ENCODE measurements around the gene CAMKK2.

The CAMKK2 gene

GRCh38 chr12:121278169-121279070 lies 18.1 kb downstream of the CAMKK2 start:
- Histone ChIP-seq H3K27me3 (ENCODE audit: control insufficient read depth, insufficient read depth, low read length) (no peaks in the 10 kb centered on the region), H3K36me3 (ENCODE audit: control insufficient read depth, insufficient read depth, low read length) (peaks cover 19% of the 10 kb centered on the region; the same call in 1 of the 2 replicates), H3K27ac (ENCODE audit: low read depth, low read length) (no peak overlapping the region)

GRCh38 chr12:121277374-121277759 lies 19.1 kb downstream of the CAMKK2 start:
- Histone ChIP-seq H3K4me3 (ENCODE audit: low read depth, low read length) (no peak overlapping the region), H3K9me3 (ENCODE audit: control insufficient read depth, insufficient read depth, low read length) (no peaks in the 10 kb centered on the region), H3K4me1 (ENCODE audit: control insufficient read depth, insufficient read depth, low read length) (peaks cover 11% of the 10 kb centered on the region), H3K36me3 (ENCODE audit: control insufficient read depth, insufficient read depth, low read length) (peaks cover 21% of the 10 kb centered on the region; the same call in 1 of the 2 replicates), H3K27ac (ENCODE audit: low read depth, low read length) (no peak overlapping the region), H3K9ac (ENCODE audit: low read depth, low read length) (no peak overlapping the region), H3K27me3 (ENCODE audit: control insufficient read depth, insufficient read depth, low read length) (no peaks in the 10 kb centered on the region)

More at GRCh38 chr12:121278169-121279070, 18.1 kb downstream of the CAMKK2 start:
- Histone ChIP-seq H3K4me3 (ENCODE audit: low read depth, low read length) (no peak overlapping the region), H3K9me3 (ENCODE audit: control insufficient read depth, insufficient read depth, low read length) (no peaks in the 10 kb centered on the region), H3K4me1 (ENCODE audit: control insufficient read depth, insufficient read depth, low read length) (peaks cover 11% of the 10 kb centered on the region), H3K9ac (ENCODE audit: low read depth, low read length) (no peak overlapping the region)

GRCh38 chr12:121274036-121274763 lies 22.3 kb downstream of the CAMKK2 start:
- no peak overlapping the region for H3K27ac ChIP-seq (ENCODE audit: low read depth, low read length)
- no peaks in the 10 kb centered on the region for H3K4me1 ChIP-seq (ENCODE audit: control insufficient read depth, insufficient read depth, low read length)
- H3K9me3 ChIP-seq (ENCODE audit: control insufficient read depth, insufficient read depth, low read length): no peaks in the 10 kb centered on the region
- no peak overlapping the region for H3K4me3 ChIP-seq (ENCODE audit: low read depth, low read length)
- peaks cover 33% of the 10 kb centered on the region for H3K36me3 ChIP-seq (ENCODE audit: control insufficient read depth, insufficient read depth, low read length)
- no peak overlapping the region for H3K9ac ChIP-seq (ENCODE audit: low read depth, low read length)
- no peaks in the 10 kb centered on the region for H3K27me3 ChIP-seq (ENCODE audit: control insufficient read depth, insufficient read depth, low read length)

- Histone ChIP-seq H3K9ac (ENCODE audit: low read depth, low read length) (no peak overlapping the region), H3K27ac (ENCODE audit: low read depth, low read length) (no peak overlapping the region), H3K36me3 (ENCODE audit: control insufficient read depth, insufficient read depth, low read length) (peaks cover 36% of the 10 kb centered on the region), H3K9me3 (ENCODE audit: control insufficient read depth, insufficient read depth, low read length) (no peaks in the 10 kb centered on the region), H3K4me1 (ENCODE audit: control insufficient read depth, insufficient read depth, low read length) (no peaks in the 10 kb centered on the region), H3K27me3 (ENCODE audit: control insufficient read depth, insufficient read depth, low read length) (no peaks in the 10 kb centered on the region), H3K4me3 (ENCODE audit: low read depth, low read length) (no peak overlapping the region)
Observed at GRCh38 chr12:121273364-121273896, 23.1 kb downstream of the CAMKK2 start.

GRCh38 chr12:121267822-121268221 lies 28.7 kb downstream of the CAMKK2 start:
- H3K4me1 ChIP-seq (ENCODE audit: control insufficient read depth, insufficient read depth, low read length): no peaks in the 10 kb centered on the region
- H3K36me3 ChIP-seq (ENCODE audit: control insufficient read depth, insufficient read depth, low read length): peaks cover 40% of the 10 kb centered on the region
- no peaks in the 10 kb centered on the region for H3K9me3 ChIP-seq (ENCODE audit: control insufficient read depth, insufficient read depth, low read length)
- H3K4me3 ChIP-seq (ENCODE audit: low read depth, low read length): no peak overlapping the region
- no peak overlapping the region for H3K27ac ChIP-seq (ENCODE audit: low read depth, low read length)
- no peak overlapping the region for H3K9ac ChIP-seq (ENCODE audit: low read depth, low read length)
- no peaks in the 10 kb centered on the region for H3K27me3 ChIP-seq (ENCODE audit: control insufficient read depth, insufficient read depth, low read length)

- Histone ChIP-seq H3K27me3 (ENCODE audit: control insufficient read depth, insufficient read depth, low read length) (no peaks in the 10 kb centered on the region), H3K36me3 (ENCODE audit: control insufficient read depth, insufficient read depth, low read length) (peaks cover 41% of the 10 kb centered on the region), H3K4me1 (ENCODE audit: control insufficient read depth, insufficient read depth, low read length) (no peaks in the 10 kb centered on the region), H3K9ac (ENCODE audit: low read depth, low read length) (no peak overlapping the region), H3K27ac (ENCODE audit: low read depth, low read length) (no peak overlapping the region), H3K9me3 (ENCODE audit: control insufficient read depth, insufficient read depth, low read length) (no peaks in the 10 kb centered on the region), H3K4me3 (ENCODE audit: low read depth, low read length) (no peak overlapping the region)
Observed at GRCh38 chr12:121264951-121265515, 31.5 kb downstream of the CAMKK2 start.

- Histone ChIP-seq H3K27me3 (ENCODE audit: control insufficient read depth, insufficient read depth, low read length) (no peaks in the 10 kb centered on the region), H3K9ac (ENCODE audit: low read depth, low read length) (no peak overlapping the region), H3K36me3 (ENCODE audit: control insufficient read depth, insufficient read depth, low read length) (peaks cover 46% of the 10 kb centered on the region), H3K9me3 (ENCODE audit: control insufficient read depth, insufficient read depth, low read length) (no peaks in the 10 kb centered on the region), H3K27ac (ENCODE audit: low read depth, low read length) (no peak overlapping the region), H3K4me3 (ENCODE audit: low read depth, low read length) (no peak overlapping the region), H3K4me1 (ENCODE audit: control insufficient read depth, insufficient read depth, low read length) (no peaks in the 10 kb centered on the region)
Observed at GRCh38 chr12:121264135-121264534, 32.4 kb downstream of the CAMKK2 start.

GRCh38 chr12:121263206-121263935 lies 33.1 kb downstream of the CAMKK2 start:
- Histone ChIP-seq H3K4me1 (ENCODE audit: control insufficient read depth, insufficient read depth, low read length) (no peaks in the 10 kb centered on the region), H3K4me3 (ENCODE audit: low read depth, low read length) (no peak overlapping the region), H3K9ac (ENCODE audit: low read depth, low read length) (no peak overlapping the region), H3K36me3 (ENCODE audit: control insufficient read depth, insufficient read depth, low read length) (peaks cover 44% of the 10 kb centered on the region), H3K27ac (ENCODE audit: low read depth, low read length) (no peak overlapping the region), H3K9me3 (ENCODE audit: control insufficient read depth, insufficient read depth, low read length) (no peaks in the 10 kb centered on the region), H3K27me3 (ENCODE audit: control insufficient read depth, insufficient read depth, low read length) (no peaks in the 10 kb centered on the region)

GRCh38 chr12:121261398-121261797 lies 35.1 kb downstream of the CAMKK2 start:
- Histone ChIP-seq H3K9ac (ENCODE audit: low read depth, low read length) (no peak overlapping the region), H3K36me3 (ENCODE audit: control insufficient read depth, insufficient read depth, low read length) (peaks cover 43% of the 10 kb centered on the region)

DNA sequence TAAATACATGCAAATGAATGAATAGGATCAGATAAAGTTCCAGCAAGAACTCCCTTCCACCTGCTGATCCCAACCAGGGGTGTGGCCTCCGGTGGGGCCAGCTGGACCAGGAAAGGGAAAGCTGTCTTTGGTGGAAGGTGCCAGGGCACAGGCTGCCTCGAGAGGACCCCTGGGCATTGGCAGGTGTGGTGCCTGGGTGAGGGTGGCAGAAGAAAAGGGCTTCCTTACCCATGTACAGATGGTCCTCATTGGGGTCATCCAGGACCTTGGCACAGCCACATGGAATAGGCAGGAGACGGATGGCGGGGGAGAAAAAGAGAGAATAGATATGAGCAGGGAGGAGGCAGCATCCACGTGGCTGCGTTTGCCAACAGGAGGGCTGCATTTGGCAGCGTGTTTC lies 36.4 kb downstream of the CAMKK2 start:
- Histone ChIP-seq H3K9me3 (ENCODE audit: control insufficient read depth, insufficient read depth, low read length) (no peaks in the 10 kb centered on the region), H3K27ac (ENCODE audit: low read depth, low read length) (no peak overlapping the region), H3K36me3 (ENCODE audit: control insufficient read depth, insufficient read depth, low read length) (peaks cover 47% of the 10 kb centered on the region)

More at GRCh38 chr12:121261398-121261797, 35.1 kb downstream of the CAMKK2 start:
- Histone ChIP-seq H3K4me1 (ENCODE audit: control insufficient read depth, insufficient read depth, low read length) (no peaks in the 10 kb centered on the region), H3K27me3 (ENCODE audit: control insufficient read depth, insufficient read depth, low read length) (no peaks in the 10 kb centered on the region), H3K4me3 (ENCODE audit: low read depth, low read length) (no peak overlapping the region), H3K27ac (ENCODE audit: low read depth, low read length) (no peak overlapping the region), H3K9me3 (ENCODE audit: control insufficient read depth, insufficient read depth, low read length) (no peaks in the 10 kb centered on the region)

More for the DNA sequence above, 36.4 kb downstream of the CAMKK2 start:
- Histone ChIP-seq H3K4me3 (ENCODE audit: low read depth, low read length) (no peak overlapping the region), H3K27me3 (ENCODE audit: control insufficient read depth, insufficient read depth, low read length) (no peaks in the 10 kb centered on the region), H3K9ac (ENCODE audit: low read depth, low read length) (no peak overlapping the region), H3K4me1 (ENCODE audit: control insufficient read depth, insufficient read depth, low read length) (no peaks in the 10 kb centered on the region)

All from HUES48 (cell line).